HL-60 (cell line): Measurements from ENCODE around the gene CAMK2G.

Source experiments
- DNase-seq, 2 experiments: peaks; one replicate each; pipeline ENCODE4 v3.0.0-alpha.2; 2010 to 2020; ENCODE audit warnings: low read depth in 1 of 2, low spot score in 1 of 2
- H3K27ac ChIP-seq: fragments of 250-450 bp; sonication (Bioruptor Pico); replicated peaks from 2 replicates; pipeline ENCODE4 v1.5.1; 2020; ENCODE audit warnings: mild to moderate bottlenecking, moderate library complexity
- H3K27me3 ChIP-seq: fragments of 250-450 bp; sonication (Bioruptor Pico); 2 replicates; pipeline ENCODE4 v1.5.1; 2021; ENCODE audit warnings: mild to moderate bottlenecking, moderate library complexity; ENCODE audit not compliant: insufficient read depth, poor library complexity, severe bottlenecking
- H3K4me3 ChIP-seq: replicated peaks from 2 replicates; pipeline ENCODE4 v1.5.1; 2011; ENCODE audit warnings: mild to moderate bottlenecking, control low read depth, low read length; ENCODE audit not compliant: insufficient read depth
- CTCF ChIP-seq: IDR thresholded peaks from one replicate; pipeline ENCODE4 v1.5.1; 2011; ENCODE audit warnings: low read length, control low read depth, inconsistent platforms; ENCODE audit not compliant: insufficient read depth
- GABPA ChIP-seq: IDR thresholded peaks from 2 replicates; pipeline ENCODE4 v1.6.1; 2012; ENCODE audit warnings: low read depth
- POLR2AphosphoS5 ChIP-seq: IDR thresholded peaks from 2 replicates; pipeline ENCODE4 v1.6.1; 2012; ENCODE audit warnings: low read depth
- REST ChIP-seq: IDR thresholded peaks from 2 replicates; pipeline ENCODE4 v1.6.1; 2012; ENCODE audit warnings: low read depth; ENCODE audit not compliant: insufficient replicate concordance
- SPI1 ChIP-seq: IDR thresholded peaks from 2 replicates; pipeline ENCODE4 v1.6.1; 2012; ENCODE audit warnings: low read depth, mild to moderate bottlenecking, borderline replicate concordance

The CAMK2G gene

GRCh38 chr10:73850211-73850610 lies 24.1 kb downstream of the CAMK2G start:
- H3K4me3 ChIP-seq, result no peak overlapping the region
- DNase-seq, result no peak
- H3K27ac ChIP-seq, result peak overlapping the region; percentile 53
- TF ChIP-seq SPI1 (no peak), REST (no peak), GABPA (no peak)
- no peaks in the 10 kb centered on the region for H3K27me3 ChIP-seq

GRCh38 chr10:73848821-73849489 lies 25.4 kb downstream of the CAMK2G start:
- DNase-seq, result peak; percentile 89 to 96
- TF ChIP-seq GABPA, result no peak; the same call in 1 of the 2 replicates
- TF ChIP-seq POLR2AphosphoS5, result peak; percentile 66; the same call in 1 of the 2 replicates
- peak; percentile 99 for TF ChIP-seq CTCF
- peak; percentile 33; the same call in 1 of the 2 replicates for TF ChIP-seq SPI1
- no peak for TF ChIP-seq REST
- H3K4me3 ChIP-seq, result no peak overlapping the region

DNA sequence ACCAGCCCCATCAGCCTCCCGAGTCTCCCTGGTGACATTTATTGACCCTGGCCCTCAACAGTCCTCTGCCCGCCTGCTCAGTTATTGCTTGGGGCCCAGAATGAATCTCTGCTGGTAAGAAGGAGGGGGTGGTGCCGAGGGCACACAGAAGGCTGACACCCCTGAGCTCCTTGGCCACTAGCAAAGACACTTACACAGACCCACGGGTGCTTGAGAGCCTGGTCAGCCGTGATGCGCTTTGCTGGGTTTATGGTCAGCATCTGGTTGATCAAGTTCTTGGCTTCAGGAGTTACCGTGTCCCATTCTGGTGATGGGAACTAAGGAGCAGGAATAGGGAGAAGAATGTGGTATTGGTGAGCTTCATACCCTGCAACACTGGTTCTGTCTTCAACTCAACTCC lies 27.3 kb downstream of the CAMK2G start:
- Histone ChIP-seq H3K27ac (no peak overlapping the region), H3K4me3 (no peak overlapping the region), H3K27me3 (no peaks in the 10 kb centered on the region)
- DNase-seq, result no peak
- TF ChIP-seq GABPA (no peak), SPI1 (no peak)

More at GRCh38 chr10:73848821-73849489, 25.4 kb downstream of the CAMK2G start:
- H3K27ac ChIP-seq, result peak overlapping the region; percentile 53
- H3K27me3 ChIP-seq, result no peaks in the 10 kb centered on the region

GRCh38 chr10:73843261-73843660 lies 31.1 kb downstream of the CAMK2G start:
- H3K27ac ChIP-seq, result no peak overlapping the region
- H3K4me3 ChIP-seq, result no peak overlapping the region
- peak; percentile 51; the same call in 1 of the 2 replicates for TF ChIP-seq SPI1
- no peak for TF ChIP-seq GABPA
- DNase-seq, result peak in 1 of 2 experiments; percentile 43
- H3K27me3 ChIP-seq, result no peaks in the 10 kb centered on the region

DNA sequence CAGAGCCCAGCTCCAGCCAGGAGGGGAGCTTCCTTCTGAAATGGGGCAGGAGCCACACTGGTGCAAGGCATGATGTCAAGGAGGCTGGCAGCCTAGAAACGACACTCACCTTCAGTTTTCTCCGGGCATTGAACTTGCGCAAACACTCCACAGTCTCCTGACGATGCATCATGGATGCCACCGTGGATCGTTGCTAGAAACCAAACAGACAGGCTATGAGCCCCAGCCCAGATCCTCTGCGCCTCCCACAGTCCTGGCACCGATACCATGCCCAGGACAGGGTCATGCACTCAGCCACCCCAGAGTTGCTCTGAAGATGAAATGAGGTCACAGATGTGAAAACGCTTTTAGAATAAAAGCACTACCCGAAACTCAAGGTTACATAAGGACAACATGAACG lies 32.0 kb downstream of the CAMK2G start:
- no peak for DNase-seq
- Histone ChIP-seq H3K27me3 (no peaks in the 10 kb centered on the region), H3K4me3 (no peak overlapping the region), H3K27ac (no peak overlapping the region)
- TF ChIP-seq CTCF (no peak), SPI1 (no peak), POLR2AphosphoS5 (no peak), GABPA (no peak), REST (no peak)
